GM23338 (cell line): ENCODE measurements around the gene KIAA0753. TPM values are rescaled to one million over a fixed set of nuclear protein-coding genes. Genes with fewer than 3 reads are reported as not detected.
"Not testable (repeated sequence)": the region's sequence is repeated elsewhere in the genome, so short reads cannot be mapped to it uniquely, and the experiment has no call there.

Experiments used
- ATAC-seq: fragments of 200-7000 bp; cut with Tn5 transposase; 3 replicates; pipeline ENCODE4 v1.9.1; 2020
- DNase-seq: peaks from one replicate; pipeline ENCODE4 v3.0.0-alpha.2; 2015; ENCODE audit warnings: low spot score
- H2AFZ ChIP-seq: fragments of 200-600 bp; sonication (generic); 2 replicates; pipeline ENCODE4 v1.8.0; 2016; ENCODE audit warnings: antibody characterized with exemption, mild to moderate bottlenecking, moderate library complexity
- H3F3A ChIP-seq: fragments of 200-600 bp; sonication (generic); replicated peaks from 2 replicates; pipeline ENCODE4 v1.8.0; 2017; ENCODE audit warnings: antibody characterized with exemption, mixed run types, low read depth
- H3K27ac ChIP-seq: fragments of 200-600 bp; sonication (generic); 2 replicates; pipeline ENCODE4 v1.6.1; 2016; ENCODE audit warnings: low read depth
- H3K27me3 ChIP-seq: fragments of 200-600 bp; sonication (generic); 2 replicates; pipeline ENCODE4 v1.8.0; 2016; ENCODE audit warnings: mild to moderate bottlenecking, mixed run types, moderate library complexity; ENCODE audit not compliant: insufficient read depth
- H3K36me3 ChIP-seq: fragments of 200-600 bp; sonication (generic); 2 replicates; pipeline ENCODE4 v1.8.0; 2016; ENCODE audit warnings: mild to moderate bottlenecking; ENCODE audit not compliant: insufficient read depth
- H3K4me1 ChIP-seq: fragments of 200-600 bp; sonication (generic); 2 replicates; pipeline ENCODE4 v1.8.0; 2016; ENCODE audit warnings: mild to moderate bottlenecking, moderate library complexity; ENCODE audit not compliant: insufficient read depth
- H3K4me2 ChIP-seq: fragments of 200-600 bp; sonication (generic); 2 replicates; pipeline ENCODE4 v1.7.1; 2017; ENCODE audit warnings: mixed run types
- H3K4me3 ChIP-seq: fragments of 200-600 bp; sonication (generic); 2 replicates; pipeline ENCODE4 v1.6.1; 2016; ENCODE audit warnings: mixed run types
- H3K79me2 ChIP-seq: fragments of 200-600 bp; sonication (generic); replicated peaks from 2 replicates; pipeline ENCODE4 v1.8.0; 2017; ENCODE audit warnings: mild to moderate bottlenecking; ENCODE audit not compliant: insufficient read depth
- H3K9me2 ChIP-seq: fragments of 200-600 bp; sonication (generic); 2 replicates; pipeline ENCODE4 v1.8.0; 2017; ENCODE audit not compliant: insufficient read depth
- H4K20me1 ChIP-seq: fragments of 200-600 bp; sonication (generic); replicated peaks from 2 replicates; pipeline ENCODE4 v1.8.0; 2017; ENCODE audit warnings: mild to moderate bottlenecking; ENCODE audit not compliant: insufficient read depth
- H3K27ac Mint-ChIP-seq: 2 replicates; pipeline ENCODE4 v1.8.0; 2020; ENCODE audit warnings: inconsistent platforms, mild to moderate bottlenecking, moderate library complexity, mixed read lengths
- H3K27me3 Mint-ChIP-seq: 3 replicates; pipeline ENCODE4 v1.8.0; 2022; ENCODE audit warnings: low read depth, mild to moderate bottlenecking, moderate library complexity, mixed read lengths, inconsistent platforms; ENCODE audit not compliant: insufficient read depth, poor library complexity
- H3K36me3 Mint-ChIP-seq: 3 replicates; pipeline ENCODE4 v1.8.0; 2021; ENCODE audit warnings: low read depth, mild to moderate bottlenecking, inconsistent platforms, moderate library complexity, mixed read lengths
- H3K4me1 Mint-ChIP-seq: 3 replicates; pipeline ENCODE4 v1.8.0; 2020; ENCODE audit warnings: mild to moderate bottlenecking, inconsistent platforms, mixed read lengths
- H3K4me3 Mint-ChIP-seq: 3 replicates; pipeline ENCODE4 v1.8.0; 2021; ENCODE audit warnings: moderate library complexity, mild to moderate bottlenecking, inconsistent platforms, mixed read lengths
- H3K9me3 Mint-ChIP-seq: 3 replicates; pipeline ENCODE4 v1.8.0; 2020; ENCODE audit warnings: moderate library complexity, mild to moderate bottlenecking, inconsistent platforms, mixed read lengths
- CTCF ChIP-seq, 2 experiments: fragments of 200-600 bp in 1 of 2; sonication (generic) in 1 of 2; conservative IDR thresholded peaks; 2 replicates each; pipeline versions ENCODE4 v1.5.1 to v1.6.1; 2016 to 2017; ENCODE audit warnings: antibody characterized with exemption in 2 of 2, low read depth in 2 of 2, mild to moderate bottlenecking in 2 of 2, moderate library complexity in 1 of 2
- ETS1 ChIP-seq: IDR thresholded peaks from 2 replicates; pipeline ENCODE4 v1.6.1; 2016; ENCODE audit warnings: antibody characterized with exemption
- EZH2 ChIP-seq: fragments of 200-600 bp; sonication (generic); IDR thresholded peaks from one replicate; pipeline ENCODE4 v1.8.0; 2017; ENCODE audit warnings: antibody characterized with exemption, mild to moderate bottlenecking, low read depth; ENCODE audit not compliant: unreplicated experiment
- polyA plus RNA-seq: library from polyadenylated mRNA; unstranded; fragments of >200 nt; fragmentation: Nextera tagmentation; extraction: Ambion mirVana; gene quantifications from 2 replicates; pipeline ENCODE4 v1.2.1, GENCODE V29; 2016
- total RNA-seq: library from RNA; depleted of rRNA; stranded (reverse); fragments of >200 nt; shearing (Covaris generic); gene quantifications from 2 replicates; pipeline ENCODE4 v1.2.3, GENCODE V29; 2014

Gene KIAA0753
- total and polyA plus RNA-seq, 2 experiments from 2014 or later = 6.0 to 27.8 TPM

- Mint-ChIP-seq H3K9me3 (no peaks in the 10 kb centered on the region), H3K36me3 (no peaks in the 10 kb centered on the region), H3K27ac (no peak overlapping the region), H3K4me3 (no peak overlapping the region), H3K27me3 (peaks cover 16% of the 10 kb centered on the region), H3K4me1 (peaks cover 8% of the 10 kb centered on the region; the same call in 2 of the 3 replicates)
- no peak for DNase-seq
- H3K9me2 ChIP-seq = no peaks in the 10 kb centered on the region
- no peak for TF ChIP-seq EZH2
- no peak for TF ChIP-seq ETS1
- no peak overlapping the region for H3K27ac ChIP-seq
- H2AFZ ChIP-seq = no peak overlapping the region
- no peak overlapping the region for H3K4me3 ChIP-seq
- H3K79me2 ChIP-seq = no peaks in the 10 kb centered on the region
- no peaks in the 10 kb centered on the region for H3K4me1 ChIP-seq
- ATAC-seq = no peak
- no peaks in the 10 kb centered on the region for H3K36me3 ChIP-seq
- H3K4me2 ChIP-seq = no peak overlapping the region
- H3F3A ChIP-seq = no peaks in the 10 kb centered on the region
- peaks cover 7% of the 10 kb centered on the region; the same call in 1 of the 2 replicates for H4K20me1 ChIP-seq
- H3K27me3 ChIP-seq = peaks cover 13% of the 10 kb centered on the region
Observed at GRCh38 chr17:6666557-6666956, 26.0 kb upstream of the KIAA0753 start.

GRCh38 chr17:6666077-6666521 lies 25.6 kb upstream of the KIAA0753 start:
- peaks cover 16% of the 10 kb centered on the region for H3K27me3 Mint-ChIP-seq
- DNase-seq = peak; percentile 87

GRCh38 chr17:6663200-6663599 lies 22.7 kb upstream of the KIAA0753 start:
- H3K4me1 ChIP-seq, H3K9me2 ChIP-seq, H3K27ac Mint-ChIP-seq, H3K4me2 ChIP-seq, H3K36me3 ChIP-seq, H4K20me1 ChIP-seq, H3K9me3 Mint-ChIP-seq, H3K27ac ChIP-seq, H3K79me2 ChIP-seq, ATAC-seq, DNase-seq, H3K4me1 Mint-ChIP-seq, H3K4me3 ChIP-seq, H3F3A ChIP-seq, H3K4me3 Mint-ChIP-seq, H2AFZ ChIP-seq, H3K36me3 Mint-ChIP-seq: not testable (repeated sequence)
- peaks cover 18% of the 10 kb centered on the region for H3K27me3 Mint-ChIP-seq
- peaks cover 16% of the 10 kb centered on the region for H3K27me3 ChIP-seq

More at GRCh38 chr17:6666077-6666521, 25.6 kb upstream of the KIAA0753 start:
- Histone ChIP-seq H3K27me3 (peaks cover 13% of the 10 kb centered on the region), H3K79me2 (no peaks in the 10 kb centered on the region), H3K27ac (no peak overlapping the region), H4K20me1 (peaks cover 7% of the 10 kb centered on the region; the same call in 1 of the 2 replicates), H3K36me3 (no peaks in the 10 kb centered on the region), H2AFZ (no peak overlapping the region), H3K9me2 (no peaks in the 10 kb centered on the region), H3F3A (no peaks in the 10 kb centered on the region), H3K4me1 (no peaks in the 10 kb centered on the region), H3K4me2 (no peak overlapping the region), H3K4me3 (no peak overlapping the region)
- no peak overlapping the region for H3K27ac Mint-ChIP-seq
- no peaks in the 10 kb centered on the region for H3K9me3 Mint-ChIP-seq
- TF ChIP-seq ETS1 (no peak), CTCF (conservative IDR thresholded peaks at IDR 0.05; ENCODE audit: low read depth in 2 of 2) (peak; percentile 94 to 98)
- no peaks in the 10 kb centered on the region for H3K36me3 Mint-ChIP-seq
- ATAC-seq = peak; percentile 95
- peaks cover 8% of the 10 kb centered on the region; the same call in 2 of the 3 replicates for H3K4me1 Mint-ChIP-seq
- no peak overlapping the region for H3K4me3 Mint-ChIP-seq
